ENCODE data around the gene PPP1R3D.

The PPP1R3D gene

GRCh38 chr20:59948212-59948611 is 8.1 kb upstream of the PPP1R3D start:
- no peak for DNase-seq

GRCh38 chr20:59947376-59947775 is 7.3 kb upstream of the PPP1R3D start:
- no peak for DNase-seq

- DNase-seq: no peak
Observed at GRCh38 chr20:59945731-59946130, 5.6 kb upstream of the PPP1R3D start.

- no peak for DNase-seq
Observed at GRCh38 chr20:59945175-59945574, 5.1 kb upstream of the PPP1R3D start.

DNA sequence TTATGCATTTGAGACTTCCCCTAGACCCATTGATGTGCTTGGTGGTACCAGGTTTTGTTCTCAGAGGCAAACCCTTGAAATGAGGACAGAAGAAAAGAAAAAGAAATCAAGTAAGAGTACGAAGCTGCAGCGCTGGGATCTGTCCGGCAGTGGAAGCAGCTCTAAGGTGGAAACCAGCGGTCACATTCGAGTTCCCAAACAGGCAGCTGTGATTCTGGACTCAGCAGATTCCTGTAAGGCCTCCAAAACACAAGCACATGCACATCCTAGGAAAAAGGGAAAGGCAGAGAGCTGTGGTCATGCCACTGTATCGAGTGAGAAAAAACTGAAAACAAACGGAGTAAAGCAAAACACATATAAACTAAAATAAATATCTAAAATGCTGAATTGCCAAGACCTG is 4.6 kb upstream of the PPP1R3D start:
- no peak for DNase-seq

- no peak for DNase-seq
Observed at GRCh38 chr20:59942245-59942644, 2.1 kb upstream of the PPP1R3D start.

- DNase-seq: no peak
Observed at GRCh38 chr20:59940956-59941294, 820 bp upstream of the PPP1R3D start.

DNA sequence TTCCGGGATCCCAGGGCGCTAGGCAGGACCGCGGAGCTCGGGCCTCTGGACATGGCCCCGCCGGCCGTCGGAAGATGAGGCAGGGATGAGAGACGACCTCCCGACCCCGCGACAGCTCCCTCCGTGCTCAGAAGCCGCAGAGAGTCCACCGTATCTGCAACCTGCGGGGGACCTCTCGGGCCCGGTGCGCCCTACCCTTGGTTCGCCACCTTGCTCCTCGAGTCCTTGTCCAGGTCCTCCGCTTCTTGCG is 301 bp downstream of the PPP1R3D start:
- no peak for DNase-seq

DNA sequence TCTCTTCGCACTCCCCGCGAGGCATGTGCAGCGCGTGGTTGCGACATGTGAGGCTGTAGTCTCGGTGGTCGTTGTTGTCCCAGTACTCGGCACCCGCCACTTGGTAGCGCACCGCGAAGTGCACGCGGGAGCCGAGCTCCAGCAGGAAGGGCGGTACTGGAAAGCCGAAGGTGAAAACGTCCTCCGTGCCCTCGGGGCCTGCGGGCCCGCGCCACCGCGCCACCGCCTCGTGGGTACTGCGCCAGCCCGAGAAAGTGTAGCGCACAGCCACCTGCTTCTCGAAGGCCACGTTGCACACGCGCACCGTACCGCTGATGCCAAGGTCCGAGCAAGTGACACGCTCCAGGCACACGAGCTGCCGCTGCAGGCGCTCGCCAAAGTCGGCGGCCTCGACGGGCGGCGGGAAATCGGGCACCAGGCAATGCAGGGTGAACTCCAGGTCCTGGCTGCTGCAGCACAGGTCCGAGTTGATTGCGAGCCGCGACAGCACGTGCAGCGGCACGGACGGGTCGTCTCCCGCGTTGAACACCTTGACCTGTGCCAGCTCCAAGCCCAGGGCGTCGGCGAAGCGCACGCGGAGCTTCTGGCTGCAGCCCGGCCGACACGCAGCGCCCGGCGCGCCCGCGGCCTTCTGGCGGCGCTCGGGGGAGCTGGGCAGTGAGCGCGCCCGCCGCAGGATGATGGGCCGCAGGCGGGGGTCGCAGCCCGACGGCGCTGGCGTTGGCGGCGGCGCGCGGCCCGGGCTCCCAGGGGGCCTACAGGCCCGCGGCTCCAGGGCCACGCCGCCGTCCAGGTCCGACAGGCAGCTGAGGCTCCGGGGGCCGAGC is 840 bp downstream of the PPP1R3D start:
- DNase-seq: peak; percentile 9

GRCh38 chr20:59938696-59939051 is 1.4 kb downstream of the PPP1R3D start:
- DNase-seq: no peak

DNA sequence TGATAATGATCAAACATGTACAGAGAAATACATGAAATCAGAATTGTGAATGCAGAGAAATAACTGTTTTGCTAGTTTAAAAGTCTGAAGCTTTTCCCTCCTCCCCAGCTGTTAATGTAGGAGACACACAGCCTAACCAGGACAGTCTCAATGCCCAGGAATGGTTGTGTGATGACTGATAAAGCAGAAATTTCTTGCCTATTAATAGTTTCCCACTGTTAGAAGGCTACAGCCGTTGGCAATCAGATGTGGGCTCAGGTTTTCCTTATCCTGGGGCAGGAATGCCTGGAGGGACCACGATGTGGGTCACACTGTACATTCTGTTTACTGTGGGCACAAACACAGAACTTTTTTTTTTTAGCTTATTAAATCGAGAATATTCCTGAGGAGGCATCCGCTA is 1.9 kb downstream of the PPP1R3D start:
- DNase-seq: no peak

- DNase-seq: no peak
Observed at GRCh38 chr20:59937150-59937549, 3.0 kb downstream of the PPP1R3D start.

DNA sequence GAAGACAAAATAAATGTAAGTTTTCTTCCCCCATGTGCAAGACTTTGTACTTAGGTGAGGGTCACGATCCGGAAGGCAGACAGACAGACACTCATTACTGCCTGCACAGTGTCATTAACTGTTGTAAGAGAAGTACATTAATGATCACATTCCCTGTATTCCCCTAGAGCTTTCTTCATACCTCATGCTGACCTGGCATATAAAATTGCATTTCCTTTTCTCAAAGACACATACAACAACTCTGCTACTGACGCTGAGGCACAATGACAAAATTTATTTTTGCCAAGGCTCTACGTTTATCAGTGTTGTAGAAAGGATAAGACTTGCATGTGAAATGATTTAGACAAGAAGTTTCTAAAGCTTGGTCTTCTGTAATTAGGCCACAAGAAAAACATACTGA is 3.7 kb downstream of the PPP1R3D start:
- DNase-seq: no peak

DNA sequence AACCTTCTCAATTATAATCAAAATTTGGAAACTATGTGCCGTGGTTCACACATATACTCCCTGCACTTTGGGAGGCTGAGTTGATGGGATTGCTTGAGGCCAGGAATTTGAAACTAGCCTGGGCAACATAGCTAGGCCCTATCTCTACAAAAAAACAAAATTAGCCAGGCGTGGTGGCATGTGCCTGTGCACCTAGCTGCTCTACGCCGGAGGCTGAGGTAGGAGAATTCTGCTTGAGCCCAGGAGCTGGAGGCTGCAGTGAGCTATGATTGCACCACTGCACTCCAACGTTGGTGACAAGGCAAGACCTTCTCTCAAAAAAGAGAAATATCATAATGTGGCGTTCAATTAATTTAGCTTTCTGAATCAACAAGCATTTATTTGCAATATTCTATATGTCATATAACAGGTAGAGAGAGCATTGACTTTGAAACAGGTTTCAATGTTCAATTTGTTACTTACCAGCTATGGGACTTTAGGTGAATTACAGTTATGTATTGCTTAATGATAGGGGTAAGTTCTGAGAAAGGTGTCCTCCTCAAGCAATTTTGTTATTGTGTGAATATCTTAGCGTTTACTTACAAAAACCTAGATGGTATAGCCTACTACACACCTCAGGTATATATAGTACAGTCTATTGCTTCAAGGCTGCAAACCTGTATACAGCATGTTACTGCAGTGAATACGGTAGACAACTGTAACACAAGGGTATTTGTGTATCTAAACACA is 4.5 kb downstream of the PPP1R3D start:
- DNase-seq: no peak

GRCh38 chr20:59933849-59934585 is 6.1 kb downstream of the PPP1R3D start:
- peak; percentile 25 for DNase-seq

DNA sequence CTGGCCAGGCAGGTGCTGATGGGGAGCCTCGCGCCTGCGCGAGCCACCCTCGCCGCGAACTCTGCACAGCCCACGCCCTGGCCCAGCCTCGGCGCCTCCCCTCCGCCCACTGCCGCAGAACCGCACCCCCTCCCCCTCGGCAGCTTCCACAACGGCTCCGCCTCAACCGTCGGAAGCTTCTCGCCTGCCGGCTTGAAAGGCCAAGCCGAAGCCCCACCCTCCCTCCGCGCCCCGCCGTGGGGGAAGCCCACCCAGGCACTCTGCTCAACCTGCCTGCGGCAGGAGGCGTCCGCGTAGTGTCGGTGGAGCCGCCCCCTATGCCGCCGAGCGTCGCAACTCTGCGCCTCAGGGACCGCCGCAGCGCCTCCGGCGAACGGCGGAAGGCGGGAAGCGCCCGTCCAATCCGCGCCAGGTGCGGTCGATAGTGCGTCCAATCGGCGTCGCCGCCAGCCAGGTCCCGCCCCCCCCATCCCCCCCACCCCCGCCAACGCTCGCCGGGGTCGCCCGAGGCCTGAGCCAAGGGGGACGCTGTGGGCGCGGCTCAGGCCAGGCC is 6.7 kb downstream of the PPP1R3D start, which contains the start of gene SYCP2:
TSS of gene SYCP2 (minus strand) at position 342 of the 553 bp plus-strand sequence. CDS start 11,224 bp downstream, outside the sequence.
- DNase-seq: no peak

DNA sequence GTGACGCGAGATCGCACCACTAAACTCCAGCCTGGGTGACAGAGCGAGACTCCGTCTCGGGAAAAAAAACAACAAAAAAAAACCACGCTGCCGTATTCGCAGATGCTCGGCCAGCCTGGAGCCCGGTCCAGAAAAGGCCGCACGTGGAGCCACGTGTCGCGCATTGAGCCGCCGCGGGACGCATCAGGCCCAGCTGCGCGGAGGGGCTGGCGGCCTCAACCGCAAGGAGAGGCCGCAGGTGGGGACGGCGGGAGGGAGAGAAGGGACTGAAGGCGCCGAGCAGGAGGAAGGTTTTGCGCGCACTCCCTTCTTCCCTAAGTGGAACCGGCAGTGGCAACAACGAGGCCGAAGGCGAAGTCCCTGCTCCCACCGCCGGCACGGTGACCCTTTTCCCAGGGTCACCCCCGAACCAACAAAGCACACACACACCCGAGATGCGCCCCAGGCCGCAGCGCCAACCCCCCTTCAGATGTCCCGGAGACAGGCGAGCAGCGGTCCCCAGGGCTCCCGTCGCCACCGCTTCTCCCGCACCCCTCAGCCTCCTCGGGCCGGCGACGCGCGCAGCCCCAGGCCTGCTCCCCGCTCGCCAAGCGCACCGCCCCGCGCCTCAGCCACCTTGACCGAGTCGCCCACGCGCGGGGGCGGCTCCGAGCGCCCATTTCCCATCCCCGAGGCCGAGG is 7.3 kb downstream of the PPP1R3D start:
- DNase-seq: no peak

DNA sequence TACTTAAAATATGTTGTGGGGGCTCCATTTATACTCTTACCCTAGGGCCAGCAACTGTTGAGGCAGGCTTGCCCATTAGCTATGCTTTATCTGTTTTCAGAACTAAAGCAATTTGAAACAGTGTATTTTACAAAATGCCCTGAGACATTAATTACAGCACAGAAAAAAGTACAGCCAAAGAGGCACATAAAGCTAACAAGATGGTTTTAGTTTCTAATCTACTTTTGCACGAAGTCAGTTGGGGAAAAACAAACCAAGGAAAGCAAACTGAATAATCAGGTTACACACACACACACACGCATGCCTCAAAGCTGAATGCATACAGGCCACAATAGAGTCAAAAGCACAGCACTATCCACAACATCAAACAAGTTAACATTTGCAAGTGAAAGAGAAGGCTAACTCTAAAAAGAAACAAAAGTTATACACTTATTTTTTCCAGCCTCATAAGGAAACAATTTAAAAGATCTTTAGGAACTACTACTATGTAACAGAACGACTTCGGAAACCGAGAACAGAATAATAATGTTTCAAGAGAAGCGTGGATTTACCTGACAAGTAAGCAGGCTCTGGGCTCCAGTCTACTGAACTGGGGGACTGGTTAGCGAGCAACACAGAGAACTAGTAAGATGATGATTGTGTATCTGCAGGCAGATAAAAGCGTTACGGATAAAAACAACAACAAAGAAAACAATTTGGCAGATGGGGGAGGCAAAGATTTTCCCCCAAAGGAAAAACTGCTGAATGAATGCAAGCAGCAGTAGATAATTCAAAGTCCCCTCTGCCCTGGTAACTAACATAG is 8.4 kb downstream of the PPP1R3D start:
- DNase-seq: no peak

GRCh38 chr20:59925899-59926298 is 14.2 kb downstream of the PPP1R3D start:
- DNase-seq: no peak

- no peak for DNase-seq
Observed at GRCh38 chr20:59925359-59925758, 14.7 kb downstream of the PPP1R3D start.

GRCh38 chr20:59923514-59923913 is 16.6 kb downstream of the PPP1R3D start:
- DNase-seq: no peak

DNA sequence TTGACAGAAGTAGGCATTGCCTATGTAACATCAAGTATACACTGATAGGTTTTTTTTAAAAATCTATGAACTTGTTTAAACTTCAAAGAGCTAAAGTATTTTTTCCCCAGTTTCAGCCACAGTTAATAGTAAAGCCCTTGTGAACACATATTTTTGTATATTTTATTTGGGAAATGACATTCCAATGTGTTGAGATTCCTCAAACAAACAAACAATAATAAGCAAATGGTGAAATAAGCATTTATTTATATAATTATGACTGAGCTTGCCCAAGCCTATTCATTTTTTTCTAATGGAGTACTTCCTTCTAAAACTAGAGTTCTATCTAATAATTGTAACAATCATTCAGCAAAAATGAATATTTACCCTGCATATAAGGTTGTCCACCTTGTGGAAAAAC is 19.2 kb downstream of the PPP1R3D start:
- no peak for DNase-seq
